Cardiac fibroblast (primary cell): Measurements from ENCODE around the gene FAM110A.
"Not testable (repeated sequence)": the region's sequence is repeated elsewhere in the genome, so short reads cannot be mapped to it uniquely, and the experiment has no call there.

Source experiments
- DNase-seq, 2 donors: peaks; one replicate each; pipeline versions ENCODE4 v3.0.0 to v3.0.0-alpha.2; 2010; ENCODE audit warnings: low read depth in 2 of 2
- H3K4me3 ChIP-seq, 2 donors: replicated peaks in 1 of 2; 1 replicate in 1 of 2; 2 replicates in 1 of 2; pipeline ENCODE4 v1.5.1; 2011; ENCODE audit warnings: low read depth in 2 of 2, low read length in 2 of 2, mild to moderate bottlenecking in 2 of 2, moderate library complexity in 1 of 2
- TF ChIP-seq, protein P1 (sequence below): IDR thresholded peaks from one replicate; pipeline ENCODE4 v1.5.1; 2011; ENCODE audit warnings: low read depth, mild to moderate bottlenecking, low read length, inconsistent platforms

The FAM110A gene

DNA sequence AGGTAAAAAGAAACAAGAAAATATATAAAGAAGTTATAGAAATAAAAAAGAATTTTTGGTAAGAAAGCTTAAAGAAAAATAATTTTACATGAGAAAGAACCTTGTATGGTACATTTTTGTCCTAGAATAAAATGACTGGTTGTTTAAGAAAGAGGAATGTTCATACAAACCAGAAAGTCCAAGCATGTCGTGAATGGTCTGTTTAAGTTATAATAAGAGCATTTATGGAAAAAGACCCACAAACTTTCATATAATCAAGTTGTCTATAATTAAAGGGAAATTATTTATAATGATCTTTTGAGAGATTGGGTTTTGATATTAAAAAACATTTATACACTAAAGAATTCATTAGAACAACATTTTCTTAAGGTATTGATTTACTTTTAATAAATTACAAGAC, 27.8 kb upstream of the FAM110A start:
- DNase-seq, result peak in 1 of 2 donors; percentile 41
- TF ChIP-seq, protein P1, sequence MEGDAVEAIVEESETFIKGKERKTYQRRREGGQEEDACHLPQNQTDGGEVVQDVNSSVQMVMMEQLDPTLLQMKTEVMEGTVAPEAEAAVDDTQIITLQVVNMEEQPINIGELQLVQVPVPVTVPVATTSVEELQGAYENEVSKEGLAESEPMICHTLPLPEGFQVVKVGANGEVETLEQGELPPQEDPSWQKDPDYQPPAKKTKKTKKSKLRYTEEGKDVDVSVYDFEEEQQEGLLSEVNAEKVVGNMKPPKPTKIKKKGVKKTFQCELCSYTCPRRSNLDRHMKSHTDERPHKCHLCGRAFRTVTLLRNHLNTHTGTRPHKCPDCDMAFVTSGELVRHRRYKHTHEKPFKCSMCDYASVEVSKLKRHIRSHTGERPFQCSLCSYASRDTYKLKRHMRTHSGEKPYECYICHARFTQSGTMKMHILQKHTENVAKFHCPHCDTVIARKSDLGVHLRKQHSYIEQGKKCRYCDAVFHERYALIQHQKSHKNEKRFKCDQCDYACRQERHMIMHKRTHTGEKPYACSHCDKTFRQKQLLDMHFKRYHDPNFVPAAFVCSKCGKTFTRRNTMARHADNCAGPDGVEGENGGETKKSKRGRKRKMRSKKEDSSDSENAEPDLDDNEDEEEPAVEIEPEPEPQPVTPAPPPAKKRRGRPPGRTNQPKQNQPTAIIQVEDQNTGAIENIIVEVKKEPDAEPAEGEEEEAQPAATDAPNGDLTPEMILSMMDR, result no peak
- no peak overlapping the region for H3K4me3 ChIP-seq

GRCh38 chr20:811776-812434, 21.6 kb upstream of the FAM110A start:
- not testable (repeated sequence) for DNase-seq, H3K4me3 ChIP-seq

DNA sequence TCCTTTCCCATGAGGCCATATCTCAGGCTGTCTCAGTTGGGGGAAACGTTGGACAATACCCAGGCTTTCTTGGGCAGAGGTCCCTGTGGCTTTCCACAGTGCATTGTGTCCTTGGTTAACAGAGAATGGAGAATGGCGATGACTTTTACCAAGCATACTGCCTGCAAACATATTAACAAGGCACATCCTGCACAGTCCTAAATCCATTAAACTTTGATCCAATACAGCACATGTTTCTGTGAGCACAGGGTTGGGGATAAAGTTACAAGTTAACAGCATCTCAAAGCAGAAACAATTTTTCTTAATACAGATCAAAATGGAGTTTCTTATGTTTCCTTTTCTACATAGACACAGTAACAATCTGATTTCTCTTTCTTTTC, 21.1 kb upstream of the FAM110A start:
- H3K4me3 ChIP-seq, DNase-seq: not testable (repeated sequence)

- DNase-seq, result peak in 1 of 2 donors; percentile 24
Observed at GRCh38 chr20:813390-813789, 20.1 kb upstream of the FAM110A start.

DNA sequence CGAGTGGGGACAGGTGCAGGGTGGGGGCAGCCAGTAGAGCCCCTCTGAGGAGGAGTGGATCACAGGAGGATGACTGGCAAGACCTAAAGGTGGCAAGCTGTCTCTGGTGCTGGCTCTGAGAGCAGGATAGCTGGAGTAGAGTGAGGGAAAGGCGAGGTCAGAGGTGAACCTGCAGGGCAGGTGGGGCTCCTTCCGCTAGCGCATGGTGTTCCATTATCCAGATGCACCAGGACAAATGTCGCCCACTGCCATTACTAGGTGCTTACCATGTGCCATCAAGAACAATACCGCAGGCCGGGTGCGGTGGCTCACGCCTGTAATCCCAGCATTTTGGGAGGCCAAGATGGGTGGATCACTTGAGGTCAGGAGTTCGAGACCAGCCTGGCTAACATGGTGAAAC, 18.3 kb upstream of the FAM110A start:
- H3K4me3 ChIP-seq, result no peak overlapping the region
- no peak for DNase-seq
- TF ChIP-seq, protein P1, result no peak

More at GRCh38 chr20:813390-813789, 20.1 kb upstream of the FAM110A start:
- H3K4me3 ChIP-seq, result no peak overlapping the region
- TF ChIP-seq, protein P1, result no peak

GRCh38 chr20:815914-816606, 17.5 kb upstream of the FAM110A start:
- no peak overlapping the region for H3K4me3 ChIP-seq
- TF ChIP-seq, protein P1, result peak; percentile 99
- peak; percentile 61 to 63 for DNase-seq

- TF ChIP-seq, protein P1, result no peak
- H3K4me3 ChIP-seq, result no peak overlapping the region
- DNase-seq, result no peak
Observed at GRCh38 chr20:818001-818664, 15.4 kb upstream of the FAM110A start.
